ENCODE data around the gene SNAPC1. TPM values are rescaled to one million over a fixed set of nuclear protein-coding genes. Genes with fewer than 3 reads are reported as not detected.

Gene SNAPC1
- total and polyA plus RNA-seq, 2 of the 13 experiments (the other 11 are each of a cell fraction or from before 2014, with no cell fraction given), result 2.6 to 8.5 TPM

DNA sequence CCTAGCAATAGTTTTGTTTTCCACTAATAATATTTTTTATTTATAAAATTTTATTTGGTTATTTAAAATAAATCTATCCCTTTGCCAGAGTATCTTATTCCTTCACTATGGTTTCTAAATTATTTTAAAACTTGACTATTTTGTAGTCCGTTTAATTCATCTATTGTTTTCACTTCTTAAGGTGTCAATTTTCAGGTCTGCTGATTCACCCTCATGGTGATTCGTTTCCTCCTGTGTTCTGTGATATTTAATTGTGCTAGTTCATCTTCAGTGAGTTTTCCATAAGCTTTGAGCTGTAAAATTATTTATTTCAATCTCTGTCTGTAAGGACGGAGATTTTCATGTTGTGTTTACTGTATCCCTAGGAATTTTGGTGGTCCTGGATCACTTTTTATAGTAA is 70.6 kb downstream of the SNAPC1 start (continued):
- no peak for TF ChIP-seq NAIF1 (CRISPR knock-in tag; IDR thresholded peaks at IDR 0.05; ENCODE audit: borderline replicate concordance)
- TF ChIP-seq ZNF724P (CRISPR knock-in tag; IDR thresholded peaks at IDR 0.05; ENCODE audit: borderline replicate concordance), result no peak
- TF ChIP-seq ZNF20 (CRISPR knock-in tag; IDR thresholded peaks at IDR 0.05), result no peak
- TF ChIP-seq, protein P1, sequence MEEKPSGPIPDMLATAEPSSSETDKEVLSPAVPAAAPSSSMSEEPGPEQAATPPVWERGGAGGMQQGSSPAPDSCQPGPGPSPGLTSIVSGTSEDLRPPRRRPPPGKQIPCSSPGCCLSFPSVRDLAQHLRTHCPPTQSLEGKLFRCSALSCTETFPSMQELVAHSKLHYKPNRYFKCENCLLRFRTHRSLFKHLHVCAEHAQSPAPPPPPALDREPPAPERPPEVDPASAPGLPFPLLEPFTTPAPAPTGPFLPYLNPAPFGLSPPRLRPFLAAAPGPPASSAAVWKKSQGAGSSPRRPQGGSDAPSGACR (CRISPR knock-in tag; IDR thresholded peaks at IDR 0.05), result no peak
- TF ChIP-seq, protein P2, sequence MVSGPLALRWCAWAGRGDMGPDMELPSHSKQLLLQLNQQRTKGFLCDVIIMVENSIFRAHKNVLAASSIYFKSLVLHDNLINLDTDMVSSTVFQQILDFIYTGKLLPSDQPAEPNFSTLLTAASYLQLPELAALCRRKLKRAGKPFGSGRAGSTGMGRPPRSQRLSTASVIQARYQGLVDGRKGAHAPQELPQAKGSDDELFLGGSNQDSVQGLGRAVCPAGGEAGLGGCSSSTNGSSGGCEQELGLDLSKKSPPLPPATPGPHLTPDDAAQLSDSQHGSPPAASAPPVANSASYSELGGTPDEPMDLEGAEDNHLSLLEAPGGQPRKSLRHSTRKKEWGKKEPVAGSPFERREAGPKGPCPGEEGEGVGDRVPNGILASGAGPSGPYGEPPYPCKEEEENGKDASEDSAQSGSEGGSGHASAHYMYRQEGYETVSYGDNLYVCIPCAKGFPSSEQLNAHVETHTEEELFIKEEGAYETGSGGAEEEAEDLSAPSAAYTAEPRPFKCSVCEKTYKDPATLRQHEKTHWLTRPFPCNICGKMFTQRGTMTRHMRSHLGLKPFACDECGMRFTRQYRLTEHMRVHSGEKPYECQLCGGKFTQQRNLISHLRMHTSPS (CRISPR knock-in tag; IDR thresholded peaks at IDR 0.05; ENCODE audit: low read depth), result no peak
- TF ChIP-seq, protein P3, sequence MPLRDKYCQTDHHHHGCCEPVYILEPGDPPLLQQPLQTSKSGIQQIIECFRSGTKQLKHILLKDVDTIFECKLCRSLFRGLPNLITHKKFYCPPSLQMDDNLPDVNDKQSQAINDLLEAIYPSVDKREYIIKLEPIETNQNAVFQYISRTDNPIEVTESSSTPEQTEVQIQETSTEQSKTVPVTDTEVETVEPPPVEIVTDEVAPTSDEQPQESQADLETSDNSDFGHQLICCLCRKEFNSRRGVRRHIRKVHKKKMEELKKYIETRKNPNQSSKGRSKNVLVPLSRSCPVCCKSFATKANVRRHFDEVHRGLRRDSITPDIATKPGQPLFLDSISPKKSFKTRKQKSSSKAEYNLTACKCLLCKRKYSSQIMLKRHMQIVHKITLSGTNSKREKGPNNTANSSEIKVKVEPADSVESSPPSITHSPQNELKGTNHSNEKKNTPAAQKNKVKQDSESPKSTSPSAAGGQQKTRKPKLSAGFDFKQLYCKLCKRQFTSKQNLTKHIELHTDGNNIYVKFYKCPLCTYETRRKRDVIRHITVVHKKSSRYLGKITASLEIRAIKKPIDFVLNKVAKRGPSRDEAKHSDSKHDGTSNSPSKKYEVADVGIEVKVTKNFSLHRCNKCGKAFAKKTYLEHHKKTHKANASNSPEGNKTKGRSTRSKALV (CRISPR knock-in tag; IDR thresholded peaks at IDR 0.05), result no peak

DNA sequence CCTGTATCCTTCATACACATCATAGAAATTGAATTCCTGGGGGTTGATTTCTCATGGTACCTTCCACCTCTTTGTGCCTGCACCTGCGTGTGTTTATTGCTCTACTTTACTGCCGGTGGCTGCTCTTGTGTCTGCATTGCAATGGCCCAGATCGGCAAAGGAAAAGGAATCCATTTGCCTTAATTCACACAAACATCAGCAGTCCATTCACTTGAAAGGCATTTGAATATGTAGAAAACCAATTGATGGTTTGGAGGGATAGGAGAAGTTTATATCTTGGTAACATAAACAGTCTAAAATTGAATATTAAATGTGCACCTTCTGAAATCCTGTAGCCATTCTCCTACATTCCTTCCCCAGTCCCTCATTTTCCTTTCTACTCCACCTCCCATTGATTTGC is 74.0 kb downstream of the SNAPC1 start:
- H2AFZ ChIP-seq (ENCODE audit: low read length), result no peak overlapping the region
- FAIRE-seq (no peak), DNase-seq (ENCODE audit: low spot score) (no peak), ATAC-seq (no peak)
- 0% methylated on average over 3 of the region's 3 CpGs for WGBS (ENCODE audit: low lambda C conversion rate)
- BruUV-seq (replicated peaks), result no TSS peak
- in situ Hi-C loops (cut with HindIII; ENCODE audit: extremely low pct_ligation_motif_present, low pct_unique_long_range_greater_than_20kb) (loop anchor here (5.0 to 25.0 kb wide), 2 partner anchors 379 to 549 kb away; partner anchors contain the start of gene TMEM30B), intact Hi-C loops (cut with micrococcal nuclease; ENCODE audit: unreplicated experiment) (loop anchor here (10.0 kb wide), 1 partner anchor 301 kb away; no protein-coding TSS in a partner anchor)
- H3K4me1 ChIP-seq (ENCODE audit: insufficient read depth, low read length), result no peaks in the 10 kb centered on the region
- H4K20me1 ChIP-seq (ENCODE audit: insufficient read depth, low read length), result no peaks in the 10 kb centered on the region
- H3K27me3 ChIP-seq (ENCODE audit: control insufficient read depth in 1 of 2, insufficient read depth in 2 of 2, low read length in 2 of 2), result no peaks in the 10 kb centered on the region
- H3K9me3 ChIP-seq (ENCODE audit: low read length), result no peaks in the 10 kb centered on the region
- POLR2A ChIA-PET, result no interaction called here
- H3K36me3 ChIP-seq (replicated peaks in 1 of 2; ENCODE audit: control insufficient read depth in 1 of 2, insufficient read depth in 2 of 2, low read length in 2 of 2), result no peaks in the 10 kb centered on the region
- CTCF ChIA-PET (ENCODE audit: low intra/inter-chr PET ratio, low total read pairs), result interaction anchor here (1.3 to 3.7 kb wide), 2 partner anchors 374 to 379 kb away, joined by 6 to 62 read pairs; no protein-coding TSS in a partner anchor
- no peaks in the 10 kb centered on the region for H3K79me2 ChIP-seq (ENCODE audit: insufficient read depth, low read length)
- H3K27ac ChIP-seq (ENCODE audit: extremely low read length, insufficient read depth, low read length), result no peak overlapping the region
- no peak overlapping the region for H3K9ac ChIP-seq (ENCODE audit: insufficient read depth, low read depth, low read length)
- no peak overlapping the region for H3K4me2 ChIP-seq (ENCODE audit: low read depth, low read length)
- no peak overlapping the region for H3K4me3 ChIP-seq (replicated peaks in 1 of 3; ENCODE audit: insufficient read depth in 1 of 3, low read depth in 2 of 3, low read length in 3 of 3)
- no peak for TF ChIP-seq ZNF30 (CRISPR knock-in tag; IDR thresholded peaks at IDR 0.05)
- no peak for TF ChIP-seq ZFP62 (CRISPR knock-in tag; IDR thresholded peaks at IDR 0.05)
- no peak for TF ChIP-seq HMGA1 (CRISPR knock-in tag; conservative IDR thresholded peaks at IDR 0.05)
- TF ChIP-seq MXD4 (CRISPR knock-in tag; IDR thresholded peaks at IDR 0.05), result no peak
- no peak for TF ChIP-seq JDP2 (CRISPR knock-in tag; IDR thresholded peaks at IDR 0.05; ENCODE audit: borderline replicate concordance)
- TF ChIP-seq ETV5 (CRISPR knock-in tag; IDR thresholded peaks at IDR 0.05; ENCODE audit: borderline replicate concordance), result no peak
- TF ChIP-seq GATAD2A (CRISPR knock-in tag; IDR thresholded peaks at IDR 0.05), result no peak
- no peak for TF ChIP-seq HOXA3 (CRISPR knock-in tag; IDR thresholded peaks at IDR 0.05)
- TF ChIP-seq, protein P4, sequence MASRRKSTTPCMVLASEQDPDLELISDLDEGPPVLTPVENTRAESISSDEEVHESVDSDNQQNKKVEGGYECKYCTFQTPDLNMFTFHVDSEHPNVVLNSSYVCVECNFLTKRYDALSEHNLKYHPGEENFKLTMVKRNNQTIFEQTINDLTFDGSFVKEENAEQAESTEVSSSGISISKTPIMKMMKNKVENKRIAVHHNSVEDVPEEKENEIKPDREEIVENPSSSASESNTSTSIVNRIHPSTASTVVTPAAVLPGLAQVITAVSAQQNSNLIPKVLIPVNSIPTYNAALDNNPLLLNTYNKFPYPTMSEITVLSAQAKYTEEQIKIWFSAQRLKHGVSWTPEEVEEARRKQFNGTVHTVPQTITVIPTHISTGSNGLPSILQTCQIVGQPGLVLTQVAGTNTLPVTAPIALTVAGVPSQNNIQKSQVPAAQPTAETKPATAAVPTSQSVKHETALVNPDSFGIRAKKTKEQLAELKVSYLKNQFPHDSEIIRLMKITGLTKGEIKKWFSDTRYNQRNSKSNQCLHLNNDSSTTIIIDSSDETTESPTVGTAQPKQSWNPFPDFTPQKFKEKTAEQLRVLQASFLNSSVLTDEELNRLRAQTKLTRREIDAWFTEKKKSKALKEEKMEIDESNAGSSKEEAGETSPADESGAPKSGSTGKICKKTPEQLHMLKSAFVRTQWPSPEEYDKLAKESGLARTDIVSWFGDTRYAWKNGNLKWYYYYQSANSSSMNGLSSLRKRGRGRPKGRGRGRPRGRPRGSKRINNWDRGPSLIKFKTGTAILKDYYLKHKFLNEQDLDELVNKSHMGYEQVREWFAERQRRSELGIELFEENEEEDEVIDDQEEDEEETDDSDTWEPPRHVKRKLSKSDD (CRISPR knock-in tag; IDR thresholded peaks at IDR 0.05; ENCODE audit: low read depth), result no peak
- no peak for TF ChIP-seq ZNF674 (CRISPR knock-in tag; IDR thresholded peaks at IDR 0.05; ENCODE audit: low read depth)
